BLaER1 (cell line): ENCODE measurements around the gene KIF11.
"Not testable (repeated sequence)": the region's sequence is repeated elsewhere in the genome, so short reads cannot be mapped to it uniquely, and the experiment has no call there.

ENCODE experiments used
- H3K27ac ChIP-seq: shearing (Covaris generic); formaldehyde crosslinking; 2 replicates; pipeline ENCODE4 v1.8.1; 2022
- H3K27me3 ChIP-seq: shearing (Covaris generic); formaldehyde crosslinking; 2 replicates; pipeline ENCODE4 v1.8.1; 2022
- H3K36me3 ChIP-seq: shearing (Covaris generic); formaldehyde crosslinking; 2 replicates; pipeline ENCODE4 v1.8.1; 2022
- H3K4me1 ChIP-seq: shearing (Covaris generic); formaldehyde crosslinking; 2 replicates; pipeline ENCODE4 v1.8.1; 2022
- H3K4me2 ChIP-seq: shearing (Covaris generic); formaldehyde crosslinking; 2 replicates; pipeline ENCODE4 v1.8.1; 2022
- H3K4me3 ChIP-seq: shearing (Covaris generic); formaldehyde crosslinking; 2 replicates; pipeline ENCODE4 v1.8.1; 2022
- H3K9ac ChIP-seq: shearing (Covaris generic); formaldehyde crosslinking; 2 replicates; pipeline ENCODE4 v1.8.1; 2022
- H3K9me3 ChIP-seq: shearing (Covaris generic); formaldehyde crosslinking; 2 replicates; pipeline ENCODE4 v1.8.1; 2022
- H4K20me1 ChIP-seq: shearing (Covaris generic); formaldehyde crosslinking; 2 replicates; pipeline ENCODE4 v1.8.1; 2022
- Cebpa-rat ChIP-seq: shearing (Covaris generic); IDR thresholded peaks from 2 replicates; pipeline ENCODE4 v1.8.1; 2022

The KIF11 gene

DNA sequence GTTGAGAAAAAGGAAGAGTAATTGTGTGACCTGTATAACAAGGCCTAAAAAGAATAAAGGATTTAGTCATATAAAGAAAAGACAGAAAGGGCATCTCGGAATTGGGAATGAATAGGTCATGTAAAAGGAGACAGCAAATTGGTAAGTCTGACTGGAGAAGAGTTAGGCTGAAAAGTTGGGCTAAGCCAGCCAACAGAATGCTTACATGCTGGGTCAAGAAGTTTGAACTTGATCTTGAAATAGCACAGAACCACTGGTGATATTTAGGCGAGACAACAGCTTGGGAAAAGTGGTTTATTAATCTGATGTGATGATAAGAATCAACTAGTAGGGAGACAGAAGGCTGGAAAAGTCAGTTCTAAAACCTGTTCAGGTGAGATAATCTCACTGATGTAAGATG, 23.9 kb upstream of the KIF11 start:
- H3K27me3 ChIP-seq = no peaks in the 10 kb centered on the region
- H3K27ac ChIP-seq = no peak overlapping the region
- H3K4me2 ChIP-seq = no peak overlapping the region
- H3K9me3 ChIP-seq = no peaks in the 10 kb centered on the region
- peaks cover 76% of the 10 kb centered on the region for H4K20me1 ChIP-seq
- H3K4me3 ChIP-seq = no peak overlapping the region
- no peak overlapping the region for H3K9ac ChIP-seq
- H3K4me1 ChIP-seq = peaks cover 26% of the 10 kb centered on the region
- no peak for TF ChIP-seq Cebpa-rat
- H3K36me3 ChIP-seq = peaks cover 55% of the 10 kb centered on the region

DNA sequence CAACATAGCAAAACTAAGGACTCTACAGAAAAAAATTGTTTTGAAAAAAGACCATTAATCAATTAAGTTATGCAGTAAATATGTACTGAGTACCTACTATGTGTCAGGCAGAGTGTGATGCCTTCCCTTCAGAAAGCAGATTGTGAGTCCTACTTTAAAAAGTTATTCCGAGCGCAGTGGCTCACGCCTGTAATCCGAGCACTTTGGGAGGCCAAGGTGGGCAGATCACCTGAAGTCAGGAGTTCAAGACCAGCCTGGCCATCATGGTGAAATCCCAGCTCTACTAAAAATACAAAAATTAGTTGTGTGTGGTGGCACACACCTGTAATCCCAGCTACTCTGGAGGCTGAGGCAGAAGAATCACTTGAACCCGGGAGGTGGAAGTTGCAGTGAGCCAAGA, 23.3 kb upstream of the KIF11 start:
- Histone ChIP-seq H3K4me1 (peaks cover 28% of the 10 kb centered on the region), H3K36me3 (peaks cover 49% of the 10 kb centered on the region), H4K20me1 (peaks cover 76% of the 10 kb centered on the region)
- not testable (repeated sequence) for H3K27me3 ChIP-seq, H3K9ac ChIP-seq, H3K4me3 ChIP-seq, H3K9me3 ChIP-seq, H3K27ac ChIP-seq, H3K4me2 ChIP-seq

DNA sequence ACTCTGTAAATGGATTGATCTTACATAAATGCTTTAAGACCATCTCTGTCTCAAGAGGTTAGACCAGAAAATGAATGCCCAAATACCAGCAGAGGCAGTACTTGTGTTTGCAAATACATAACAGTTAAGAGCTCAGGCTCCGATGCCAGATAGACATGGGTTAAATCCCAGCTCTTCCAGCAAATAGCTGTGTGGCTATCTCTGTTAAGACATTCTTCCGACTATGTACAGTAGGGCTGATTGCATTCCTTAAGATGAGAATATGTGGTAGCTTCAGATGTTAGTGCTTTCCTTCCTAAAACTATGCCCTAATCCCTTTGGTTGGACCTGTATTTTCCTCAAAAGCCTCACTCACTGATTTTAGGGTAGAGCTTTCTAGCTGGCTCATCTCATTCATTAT, 21.3 kb upstream of the KIF11 start:
- no peaks in the 10 kb centered on the region for H3K27me3 ChIP-seq
- H3K4me2 ChIP-seq = peak overlapping the region; percentile 93
- H3K36me3 ChIP-seq = peaks cover 29% of the 10 kb centered on the region
- peak overlapping the region; percentile 95; the same call in 1 of the 2 replicates for H3K9ac ChIP-seq
- no peak overlapping the region for H3K4me3 ChIP-seq
- no peak for TF ChIP-seq Cebpa-rat
- H3K9me3 ChIP-seq = no peaks in the 10 kb centered on the region
- H3K27ac ChIP-seq = no peak overlapping the region
- peaks cover 39% of the 10 kb centered on the region for H3K4me1 ChIP-seq
- peaks cover 62% of the 10 kb centered on the region for H4K20me1 ChIP-seq

DNA sequence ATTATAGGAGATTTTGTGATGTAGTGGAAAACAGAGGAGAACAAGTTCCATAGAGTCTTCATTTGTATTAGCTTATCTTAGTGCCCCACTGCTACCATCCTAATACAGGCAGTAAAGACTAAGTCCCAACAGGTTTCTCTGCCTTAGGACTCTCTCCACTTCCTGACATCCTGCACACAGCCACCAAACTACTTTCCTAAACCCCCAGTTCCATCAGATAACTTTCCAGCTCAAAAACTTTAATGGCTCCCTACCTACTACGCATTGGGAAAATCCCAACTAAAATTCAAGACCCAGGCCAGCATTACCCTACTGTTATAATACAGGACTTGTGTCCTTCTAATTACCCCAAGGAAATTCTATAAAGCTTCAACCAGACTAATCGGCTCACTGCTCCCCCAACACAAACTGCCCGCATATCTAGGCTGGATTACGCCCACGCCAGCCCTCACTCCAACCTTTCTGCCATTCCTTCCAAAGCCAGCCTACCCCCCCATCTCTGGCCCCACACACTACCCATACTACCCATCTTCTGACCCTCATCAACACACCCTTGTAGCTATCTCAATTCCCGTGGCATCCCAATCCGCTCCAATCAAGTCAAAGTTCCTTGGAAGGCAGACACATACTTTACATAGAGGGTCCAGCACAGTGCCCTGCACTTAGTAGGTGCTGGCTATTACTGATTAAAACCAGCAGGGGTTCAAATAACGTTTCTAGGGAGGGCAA, 20.4 kb upstream of the KIF11 start:
- peak overlapping the region; percentile 93 for H3K4me2 ChIP-seq
- peaks cover 21% of the 10 kb centered on the region for H3K36me3 ChIP-seq
- H3K9ac ChIP-seq = peak overlapping the region; percentile 95
- H3K27ac ChIP-seq = peak overlapping the region; percentile 96; the same call in 1 of the 2 replicates
- peak overlapping the region; percentile 95 for H3K4me3 ChIP-seq
- no peaks in the 10 kb centered on the region for H3K27me3 ChIP-seq
- H3K9me3 ChIP-seq = no peaks in the 10 kb centered on the region
- peaks cover 53% of the 10 kb centered on the region for H4K20me1 ChIP-seq
- H3K4me1 ChIP-seq = peaks cover 39% of the 10 kb centered on the region
- TF ChIP-seq Cebpa-rat = no peak

DNA sequence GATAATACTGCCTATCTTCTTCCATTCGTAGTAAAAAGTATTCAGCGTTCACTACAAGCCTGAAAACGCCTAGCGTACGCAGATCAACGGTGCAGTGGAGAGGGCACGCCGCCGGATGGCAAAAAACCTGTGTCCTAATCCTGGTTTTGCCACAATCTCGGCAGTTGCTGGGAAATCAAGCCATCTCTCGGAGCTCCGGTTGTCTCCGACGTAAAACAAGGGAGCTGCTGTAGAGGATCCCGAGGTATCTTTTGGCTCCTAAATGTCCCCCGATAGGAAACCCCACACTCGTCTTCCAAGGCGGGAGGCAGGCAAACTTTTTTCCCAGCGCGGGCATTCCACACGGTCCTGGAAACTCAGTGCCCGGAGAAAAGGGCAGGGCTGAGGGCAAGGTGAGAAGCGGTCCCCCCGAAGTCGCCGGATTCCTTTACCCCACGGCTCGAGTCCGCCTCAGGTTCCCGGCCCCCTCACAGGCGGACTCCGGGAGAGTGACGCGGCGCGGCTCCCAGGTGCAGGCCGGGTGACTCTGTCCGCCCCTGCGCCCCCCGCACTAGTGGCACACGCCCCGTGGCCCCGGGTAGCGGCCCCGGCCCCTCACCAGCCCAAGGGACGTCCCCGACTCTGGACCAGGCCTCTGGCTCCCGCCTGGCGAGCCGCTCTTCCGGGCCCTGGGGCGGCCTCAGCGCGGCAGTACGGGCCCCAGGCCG, 19.7 kb upstream of the KIF11 start:
- H3K4me2 ChIP-seq = peak overlapping the region; percentile 93
- no peak for TF ChIP-seq Cebpa-rat
- no peaks in the 10 kb centered on the region for H3K9me3 ChIP-seq
- peak overlapping the region; percentile 96 for H3K27ac ChIP-seq
- peaks cover 46% of the 10 kb centered on the region for H4K20me1 ChIP-seq
- peak overlapping the region; percentile 95 for H3K4me3 ChIP-seq
- peak overlapping the region; percentile 95 for H3K9ac ChIP-seq
- H3K27me3 ChIP-seq = no peaks in the 10 kb centered on the region
- peaks cover 39% of the 10 kb centered on the region for H3K4me1 ChIP-seq
- peaks cover 15% of the 10 kb centered on the region for H3K36me3 ChIP-seq

DNA sequence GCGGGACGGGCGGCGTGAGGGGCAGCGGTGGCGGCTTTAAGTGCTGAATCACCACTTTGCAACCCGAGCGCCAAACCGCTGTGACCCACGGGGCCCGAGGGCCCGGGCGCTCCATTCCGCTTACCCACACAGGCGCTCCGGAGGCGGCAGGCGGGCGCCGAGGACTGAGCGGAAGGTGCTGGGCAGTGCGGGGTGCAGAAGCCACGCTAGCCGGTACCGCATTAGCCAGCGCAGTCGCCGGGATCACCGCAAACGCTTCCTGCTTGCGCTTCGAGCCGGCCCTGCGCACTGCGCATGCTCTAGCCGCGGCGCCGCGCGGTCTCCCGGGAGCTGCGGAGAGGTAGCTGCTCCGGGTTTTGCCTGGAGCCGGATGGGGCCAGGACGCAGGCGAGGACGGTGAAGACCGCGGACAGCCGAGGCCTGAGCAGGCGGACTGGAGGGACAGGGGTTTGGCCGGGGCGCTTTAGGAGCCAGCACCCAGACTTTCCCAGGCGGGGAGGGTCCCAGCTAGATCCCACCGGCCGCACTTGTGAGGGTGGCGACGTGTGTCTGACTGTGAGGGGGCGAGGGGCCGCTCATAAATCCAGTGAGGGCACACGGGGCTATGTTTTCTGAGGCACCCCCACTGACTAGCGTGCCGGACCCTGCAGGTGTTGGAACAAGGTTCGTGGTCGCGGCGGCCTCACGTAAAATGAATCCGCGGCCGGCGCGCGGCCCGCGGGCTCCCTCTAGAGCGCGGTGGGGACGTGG, 19.0 kb upstream of the KIF11 start, which contains the start of gene IDE:
TSS of gene IDE (minus strand) at position 296 of the 750 bp plus-strand sequence. CDS start at position 222, 74 bp downstream.
- no peak for TF ChIP-seq Cebpa-rat
- Histone ChIP-seq H3K4me1 (peaks cover 39% of the 10 kb centered on the region), H3K4me2 (peak within 1 kb of the TSS; percentile 93), H3K4me3 (peak within 1 kb of the TSS; percentile 95), H3K27ac (peak within 1 kb of the TSS; percentile 96), H3K27me3 (no peaks in the 10 kb centered on the region), H3K9ac (peak within 1 kb of the TSS; percentile 95), H4K20me1 (peaks cover 39% of the 10 kb centered on the region), H3K36me3 (peaks cover 9% of the 10 kb centered on the region), H3K9me3 (no peaks in the 10 kb centered on the region)

DNA sequence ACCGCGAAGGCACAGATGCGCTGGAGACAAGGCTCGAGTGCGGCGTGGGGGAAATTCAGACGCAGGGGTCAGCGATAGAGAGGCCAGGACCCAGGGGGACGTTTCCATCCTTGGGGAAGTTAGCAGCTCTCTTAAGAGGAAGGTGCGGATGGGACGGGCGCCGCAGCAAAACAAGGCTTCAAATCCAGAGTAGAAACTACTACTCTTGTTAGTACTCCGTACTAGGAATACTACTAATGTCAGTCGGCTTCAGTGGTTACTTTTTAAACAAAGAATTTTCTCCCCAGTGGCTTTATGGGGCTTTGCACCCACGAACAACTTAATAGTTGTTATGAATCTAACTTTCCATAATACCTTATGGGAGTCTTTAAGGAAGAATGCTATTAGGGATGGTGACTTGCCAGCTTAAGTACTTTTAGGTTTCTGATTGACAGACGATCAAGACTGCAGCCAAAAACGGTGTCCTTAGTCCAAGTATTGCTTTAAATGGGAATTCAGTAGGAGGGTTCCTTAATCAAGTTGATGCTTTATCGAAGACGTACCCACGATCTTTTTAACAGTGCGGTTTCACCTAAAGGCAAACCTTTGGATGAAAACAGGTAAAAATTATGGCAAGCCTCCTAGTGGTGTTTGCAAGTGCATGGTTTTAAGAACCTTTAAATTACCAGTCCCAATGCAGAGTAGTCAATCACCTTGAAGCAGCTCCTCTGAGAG, 18.2 kb upstream of the KIF11 start:
- Histone ChIP-seq H4K20me1 (peaks cover 32% of the 10 kb centered on the region), H3K9me3 (no peaks in the 10 kb centered on the region), H3K4me2 (peak overlapping the region; percentile 93), H3K9ac (peak overlapping the region; percentile 95), H3K27me3 (no peaks in the 10 kb centered on the region), H3K4me3 (peak overlapping the region; percentile 95), H3K27ac (peak overlapping the region; percentile 96), H3K36me3 (peaks cover 2% of the 10 kb centered on the region), H3K4me1 (peaks cover 39% of the 10 kb centered on the region)
- no peak for TF ChIP-seq Cebpa-rat

- Histone ChIP-seq H3K27ac (no peak overlapping the region), H3K36me3 (no peaks in the 10 kb centered on the region), H3K27me3 (no peaks in the 10 kb centered on the region), H3K4me2 (no peak overlapping the region), H3K9ac (no peak overlapping the region), H4K20me1 (peaks cover 19% of the 10 kb centered on the region), H3K9me3 (no peaks in the 10 kb centered on the region), H3K4me1 (peaks cover 32% of the 10 kb centered on the region), H3K4me3 (no peak overlapping the region)
- TF ChIP-seq Cebpa-rat = no peak
These were observed 17.0 kb upstream of the KIF11 start for GRCh38 chr10:92575961-92576360.

- not testable (repeated sequence) for H3K4me3 ChIP-seq, H3K27ac ChIP-seq, H3K9me3 ChIP-seq, H3K4me1 ChIP-seq, H4K20me1 ChIP-seq, H3K36me3 ChIP-seq, H3K9ac ChIP-seq, H3K4me2 ChIP-seq, H3K27me3 ChIP-seq
These were observed 10.6 kb upstream of the KIF11 start for GRCh38 chr10:92582347-92582746.
